Activated CD4-positive, CD25-positive, alpha-beta regulatory T cell treated with anti-CD3 and anti-CD28 coated beads, Interleukin-2, amount 50 U/mL, for 24 hours (primary cell): ENCODE measurements around the gene FAH.

ENCODE experiments used
- ATAC-seq, 2 donors: fragments of 150-1000 bp; cut with Tn5 transposase; one replicate each; pipeline ENCODE4 v1.10.0; 2021; ENCODE audit warnings: mild to moderate bottlenecking in 1 of 2, moderate library complexity in 1 of 2

FAH gene

DNA sequence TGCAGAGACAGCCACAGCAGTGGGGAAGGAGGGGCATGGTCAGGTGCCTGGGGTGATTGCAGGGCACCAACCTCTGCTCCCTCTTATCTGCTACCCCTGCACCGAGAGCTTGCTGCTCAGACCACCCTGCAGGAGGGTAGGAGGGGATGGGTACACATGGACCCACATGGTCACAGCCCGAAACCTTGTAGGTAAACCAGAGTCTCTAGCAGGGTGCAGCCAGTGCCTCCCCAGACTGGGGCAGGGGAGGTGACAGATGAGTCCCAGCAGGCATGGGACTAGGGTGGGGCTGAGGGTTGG lies 49.2 kb downstream of the FAH start:
- no peak for ATAC-seq

DNA sequence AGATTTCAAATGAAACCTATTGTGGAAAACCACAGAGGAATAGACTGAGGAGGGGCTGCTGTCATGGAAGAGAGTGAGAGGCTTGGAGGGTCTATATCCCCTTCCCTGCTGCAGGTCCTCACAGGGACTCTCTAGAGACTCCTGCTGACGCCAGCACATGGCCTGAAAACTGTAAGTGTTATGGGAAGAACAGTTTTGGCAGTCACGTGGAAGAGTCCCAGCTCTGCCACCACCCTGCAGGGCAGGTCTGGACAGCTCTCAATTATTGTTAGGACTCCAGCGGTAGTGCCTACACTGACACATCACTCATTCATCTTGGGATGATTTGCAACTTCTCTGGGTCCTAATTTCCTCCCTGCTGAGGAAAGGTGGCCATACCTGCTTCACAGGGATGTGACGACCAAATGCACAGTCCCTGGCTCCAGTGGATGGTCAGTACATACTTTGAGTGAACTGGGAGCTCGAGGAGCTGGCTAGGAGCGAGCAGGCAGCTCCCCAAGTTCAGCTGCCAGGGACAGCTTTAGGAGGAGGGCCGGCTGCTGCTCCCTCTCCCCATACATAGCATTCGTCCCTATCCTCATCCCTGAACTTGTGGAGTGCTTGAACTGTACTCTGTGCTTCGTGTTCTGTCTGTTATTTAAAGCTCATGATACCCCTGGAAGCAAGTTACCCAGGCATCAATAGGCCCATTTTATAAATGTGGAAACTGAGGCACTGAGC lies 50.0 kb downstream of the FAH start:
- no peak for ATAC-seq

DNA sequence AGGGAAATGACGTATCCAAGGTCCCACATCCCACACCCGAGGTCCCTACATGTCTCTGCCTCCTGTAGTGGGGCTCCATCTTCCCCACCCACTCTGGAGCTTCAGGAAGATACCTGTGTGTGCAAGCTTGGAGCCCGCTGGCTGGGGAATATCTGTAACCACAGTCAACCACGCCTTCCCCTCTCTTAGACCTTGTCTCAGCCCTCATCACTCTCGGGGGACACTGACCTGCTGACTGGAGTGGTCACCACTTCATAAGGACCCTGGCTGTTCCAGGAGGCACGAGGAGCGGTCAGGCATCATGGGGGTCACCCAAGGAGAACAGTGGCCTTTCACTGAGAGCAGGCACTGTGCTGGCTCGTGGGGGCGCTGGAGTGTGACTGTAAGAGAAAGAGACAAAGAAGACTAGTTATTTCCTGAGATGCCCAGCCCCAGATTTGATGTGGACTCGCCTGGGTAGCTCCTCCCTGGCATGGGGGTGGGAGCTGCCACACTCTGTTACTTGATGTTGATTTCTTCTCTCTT lies 50.6 kb downstream of the FAH start:
- ATAC-seq, result no peak

DNA sequence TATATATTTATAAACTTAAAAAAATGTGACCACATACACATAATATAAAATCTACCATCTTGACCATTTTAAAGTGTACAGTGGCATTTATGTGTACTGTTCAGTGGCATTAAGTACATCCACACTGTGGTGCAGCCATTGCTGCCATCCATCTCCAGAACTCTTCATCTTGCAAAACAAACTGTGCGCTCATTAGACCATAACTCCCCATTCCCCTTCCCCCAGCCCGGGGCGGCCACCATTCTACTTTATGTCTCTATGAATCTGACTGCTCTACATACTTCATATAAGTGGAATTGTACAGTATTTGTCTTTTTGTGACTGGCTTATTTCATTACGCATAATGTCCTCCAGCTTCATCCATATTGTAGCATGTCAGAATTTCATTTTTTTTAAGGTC lies 51.4 kb downstream of the FAH start:
- no peak for ATAC-seq

DNA sequence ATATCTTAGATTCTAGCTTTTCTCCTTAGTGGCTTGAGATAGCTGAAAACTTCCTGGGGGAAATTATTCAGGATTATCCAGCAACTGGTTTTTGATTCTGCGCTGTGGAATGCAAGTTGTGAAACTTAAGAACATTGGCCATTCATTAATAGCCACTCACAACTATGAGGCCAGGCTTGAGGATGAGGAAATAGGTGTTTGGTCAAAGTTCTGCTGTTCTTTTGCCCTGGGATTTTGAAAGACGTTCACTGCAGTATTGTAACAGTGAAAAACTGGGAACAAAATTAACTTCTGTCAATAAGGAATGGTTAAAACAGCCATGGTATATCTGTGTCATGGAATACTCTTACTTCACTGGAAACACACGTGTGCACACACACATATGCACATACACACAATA lies 55.1 kb downstream of the FAH start:
- no peak for ATAC-seq

DNA sequence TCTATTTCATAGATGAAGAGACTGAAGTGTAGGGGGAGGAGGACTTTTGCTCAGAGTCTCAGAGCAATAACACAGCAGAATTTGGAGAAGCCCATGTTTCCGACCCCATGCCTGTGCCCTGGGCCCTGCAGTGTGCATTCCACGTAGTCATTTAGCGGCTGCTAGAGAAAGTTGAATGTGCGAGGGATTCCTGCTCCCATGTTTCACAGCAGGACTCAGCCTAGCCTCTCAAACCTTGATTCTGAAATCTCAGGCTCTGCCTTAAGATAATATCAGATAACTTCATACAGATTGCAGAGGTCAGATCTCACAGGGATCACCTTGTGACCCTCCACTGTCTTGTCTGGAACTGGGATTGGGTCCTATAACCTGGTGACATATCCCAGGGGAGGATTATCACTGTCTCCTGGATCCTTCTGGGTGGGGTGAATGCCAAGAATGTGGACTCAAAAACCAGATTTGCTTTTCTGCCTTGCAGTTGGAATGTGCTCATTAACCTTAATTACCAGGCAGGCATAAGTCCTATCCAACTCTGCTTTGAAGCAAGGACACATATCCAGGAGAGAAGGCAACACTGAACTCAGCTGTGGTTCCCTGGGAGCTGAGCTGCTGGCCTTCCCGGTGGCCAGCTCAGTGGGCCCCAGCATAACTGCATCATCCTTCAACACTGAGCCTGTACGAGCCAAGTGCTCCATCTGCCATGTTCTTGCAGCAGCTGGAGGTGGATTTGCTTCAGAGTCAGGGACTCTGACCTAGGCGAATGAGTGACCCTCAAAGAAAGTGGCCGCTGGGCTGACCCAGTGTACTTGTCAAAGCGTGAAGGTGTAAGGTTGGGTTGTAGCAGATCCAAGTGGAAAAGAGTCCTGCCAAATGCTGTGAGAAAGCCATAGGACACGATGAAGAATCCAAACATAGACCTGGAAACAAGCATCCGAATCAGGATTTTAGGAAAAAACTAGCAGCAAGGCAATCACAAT lies 56.2 kb downstream of the FAH start:
- ATAC-seq, result no peak

DNA sequence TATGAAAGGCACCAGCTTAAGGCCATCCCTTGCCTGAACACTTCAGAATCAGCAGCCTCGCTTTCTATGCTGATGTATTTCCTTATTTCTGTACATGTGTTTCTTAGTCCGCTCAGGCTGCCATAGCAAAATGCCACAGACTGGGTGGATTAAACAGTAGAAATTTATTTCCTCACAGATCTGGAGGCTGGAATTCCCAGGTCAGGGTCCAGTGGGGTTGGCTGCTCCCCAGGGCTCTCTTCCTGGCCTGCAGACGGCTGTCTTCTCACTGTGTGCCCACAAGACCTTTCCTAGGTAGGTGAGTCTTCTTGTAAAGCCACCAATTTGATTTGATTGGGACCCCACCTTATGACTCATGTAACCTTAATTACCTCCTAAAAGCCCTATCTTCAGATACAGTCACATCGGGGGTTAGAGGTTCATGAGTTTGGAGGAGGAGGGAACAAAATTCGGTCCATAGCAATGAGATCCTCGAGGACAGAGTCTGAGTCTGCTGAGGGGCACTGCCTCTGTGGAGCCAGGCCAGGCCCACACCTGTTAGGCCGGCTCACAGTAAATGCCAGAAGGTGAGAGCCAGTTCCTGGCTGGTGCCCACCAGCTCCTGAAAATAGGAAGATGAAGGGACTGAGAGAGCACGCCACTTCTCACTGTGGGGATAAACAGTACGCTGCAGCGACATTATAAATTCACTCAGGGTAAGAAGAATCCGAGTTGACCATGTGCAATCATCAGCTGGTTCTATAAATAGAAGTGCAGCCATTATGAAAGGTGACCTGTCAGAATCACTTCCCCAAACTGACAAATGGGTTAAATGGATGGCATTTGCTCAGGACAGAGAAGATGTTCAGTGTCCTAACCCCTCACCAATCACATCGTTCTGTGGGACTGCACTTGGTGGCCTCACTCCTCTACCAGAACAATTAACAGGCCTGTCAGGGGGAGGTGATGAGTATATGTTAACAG lies 58.1 kb downstream of the FAH start:
- ATAC-seq, result no peak

DNA sequence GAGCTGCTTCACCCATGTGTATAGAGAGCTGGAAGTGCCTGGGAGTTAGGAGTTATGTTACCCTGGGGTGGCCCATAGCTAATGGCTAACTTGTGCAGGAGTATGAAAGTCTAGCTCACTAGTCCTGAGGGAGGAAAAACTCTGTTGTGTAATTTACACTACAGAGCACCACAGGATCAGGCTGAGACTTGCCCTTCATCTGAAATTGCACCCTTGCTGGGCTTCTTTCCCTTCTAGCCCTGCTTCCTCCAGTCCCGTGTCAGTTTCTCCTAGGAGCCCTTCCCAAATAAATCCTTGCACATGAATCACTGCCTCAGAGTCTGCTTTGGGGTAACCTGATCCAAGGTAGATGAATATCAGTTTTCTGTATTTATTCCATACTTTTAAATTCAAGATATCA lies 59.2 kb downstream of the FAH start:
- no peak for ATAC-seq

DNA sequence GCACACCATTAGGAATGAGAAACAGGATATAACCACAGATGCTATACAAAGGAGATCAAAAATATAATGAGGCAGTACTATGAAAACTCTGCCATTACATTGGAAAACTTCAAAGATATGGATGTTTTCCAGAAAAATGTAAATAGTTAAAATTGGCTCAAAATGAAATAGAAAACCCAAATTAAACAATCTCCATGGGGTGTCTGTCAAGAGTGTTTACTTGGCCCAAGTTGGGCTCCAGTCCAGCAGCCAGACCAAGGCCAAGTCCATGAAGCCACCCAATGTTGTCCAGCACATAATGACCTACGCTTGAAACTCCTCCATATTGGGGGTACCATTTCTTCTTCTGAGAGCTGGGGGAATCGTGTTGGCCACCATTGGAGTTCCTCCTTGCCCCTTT lies 62.1 kb downstream of the FAH start:
- no peak for ATAC-seq

DNA sequence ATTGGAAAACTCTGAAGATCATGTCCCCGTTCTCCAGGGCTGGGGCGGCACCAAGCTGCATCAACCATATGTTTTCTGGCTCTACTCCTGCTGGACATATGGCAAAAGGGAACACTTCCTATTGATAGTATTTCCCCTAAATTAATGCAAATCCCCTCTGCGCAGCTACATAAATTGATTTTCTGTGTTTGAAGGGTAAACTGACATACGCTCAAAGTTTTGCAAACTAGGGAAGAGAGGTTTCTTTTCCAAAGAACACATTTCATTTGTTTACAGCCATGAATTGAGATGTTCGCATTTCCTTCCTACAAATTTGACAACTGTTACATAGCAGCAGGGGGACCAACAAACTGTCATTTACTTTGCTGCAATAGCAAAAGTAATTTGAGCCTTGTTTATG lies 63.3 kb downstream of the FAH start:
- ATAC-seq, result no peak

DNA sequence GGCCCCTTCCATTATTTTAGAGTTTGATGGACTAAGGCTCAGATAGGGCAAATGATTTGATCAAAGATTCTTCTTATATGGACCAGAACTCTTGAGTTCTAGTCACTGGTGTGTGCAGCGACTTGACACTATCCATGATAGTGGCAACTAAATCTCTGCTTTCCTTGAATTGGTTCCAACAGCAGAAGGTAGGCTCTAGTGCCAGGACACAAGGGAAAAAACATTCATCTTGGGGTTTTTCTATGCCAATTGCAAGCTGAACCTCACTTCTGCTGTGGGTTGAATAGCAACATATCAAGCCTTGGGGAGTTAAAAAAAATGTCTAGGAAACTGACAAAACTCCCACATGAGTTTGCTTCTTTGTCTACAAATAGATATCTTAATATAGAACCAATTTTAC lies 64.1 kb downstream of the FAH start:
- no peak for ATAC-seq

DNA sequence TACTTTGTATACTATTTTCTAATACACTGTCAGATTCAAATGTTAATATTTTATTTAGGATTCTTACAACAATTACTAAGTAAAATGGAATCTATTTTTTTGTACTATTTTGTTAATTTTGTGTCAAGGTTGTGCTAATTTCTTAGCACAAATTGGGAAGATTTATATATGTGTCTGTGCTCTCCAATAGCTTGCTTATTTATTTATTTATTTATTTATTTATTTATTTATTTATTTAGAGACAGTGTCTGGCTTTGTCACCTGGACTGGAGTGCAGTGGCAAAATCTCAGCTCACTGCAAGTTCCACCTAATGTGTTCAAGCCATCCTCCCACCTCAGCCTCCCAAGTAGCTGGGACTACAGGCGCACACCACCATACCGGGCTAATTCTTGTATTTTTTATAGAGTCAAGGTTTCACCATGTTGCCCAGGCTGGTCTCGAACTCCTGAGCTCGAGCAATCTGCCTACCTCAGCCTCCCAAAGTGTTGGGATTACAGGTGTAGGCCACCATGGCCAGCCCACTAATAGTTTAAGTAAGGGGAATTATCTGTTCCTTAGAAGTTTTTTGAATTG lies 64.6 kb downstream of the FAH start:
- ATAC-seq, result no peak

DNA sequence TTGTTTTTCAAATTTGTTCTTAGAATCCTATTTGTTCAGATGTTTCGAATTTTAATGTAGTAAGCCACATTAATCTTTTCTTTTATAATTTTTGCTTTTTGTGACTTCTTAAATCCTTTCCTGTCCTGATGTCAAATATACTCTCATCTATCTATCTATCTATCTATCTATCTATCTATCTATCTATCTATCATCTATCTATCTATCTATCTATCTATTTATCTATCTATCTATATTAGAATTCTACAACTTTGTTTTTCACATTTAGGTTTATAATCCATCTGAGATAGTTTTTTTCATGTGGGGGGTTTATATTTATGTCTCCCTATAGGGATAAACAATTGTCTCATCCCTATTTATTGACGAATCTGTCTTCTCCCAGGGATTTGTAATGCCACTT lies 67.2 kb downstream of the FAH start:
- ATAC-seq, result no peak

DNA sequence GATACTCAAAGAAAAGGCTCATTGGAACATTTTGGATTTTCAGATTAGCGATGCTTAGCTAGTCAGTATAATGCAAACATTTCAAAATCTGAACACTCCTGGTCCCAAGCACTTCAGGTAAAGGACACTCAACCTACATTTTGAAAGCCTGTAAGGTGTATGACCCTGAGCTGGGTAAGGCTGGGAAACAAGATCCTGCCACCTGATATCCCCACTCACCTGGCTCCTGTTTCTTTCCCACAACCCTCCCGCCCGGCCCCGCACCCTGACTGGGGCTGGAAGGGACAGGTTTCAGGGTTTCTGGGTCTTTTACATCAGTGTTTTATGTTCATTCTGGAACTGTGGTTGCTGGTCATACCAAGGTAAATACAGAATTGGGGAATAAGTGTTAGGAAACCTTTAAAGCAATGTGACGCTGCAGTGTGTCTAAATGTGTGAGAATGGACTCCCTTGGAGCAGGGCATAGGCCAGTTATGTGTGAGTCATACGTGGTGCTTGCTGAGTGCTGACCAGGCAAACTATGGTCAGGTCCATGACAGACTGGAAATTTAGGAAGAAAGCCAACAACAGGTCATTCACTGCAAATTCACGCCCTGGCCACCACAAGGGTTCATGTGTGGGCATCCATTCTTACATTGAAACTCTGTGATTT lies 76.3 kb downstream of the FAH start:
- no peak for ATAC-seq

DNA sequence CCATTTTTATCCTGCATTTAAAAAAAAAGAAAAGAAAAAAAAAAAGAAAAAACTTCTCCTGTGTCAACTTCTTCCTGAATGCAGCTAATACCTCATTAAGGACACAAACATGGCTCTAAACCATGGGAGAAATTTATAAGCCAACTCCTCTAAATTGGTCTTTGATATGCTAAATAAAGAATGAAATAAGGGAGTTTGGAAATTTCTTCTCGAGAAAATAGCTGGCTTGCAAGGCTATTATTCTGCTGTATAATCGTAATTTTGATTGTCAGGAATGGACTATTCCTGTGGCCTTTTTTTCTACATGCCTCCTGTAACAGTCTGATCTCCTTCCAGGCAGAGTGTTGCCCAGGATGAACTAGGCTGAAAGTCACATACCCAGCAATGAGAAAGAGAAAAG lies 78.6 kb downstream of the FAH start:
- no peak for ATAC-seq

DNA sequence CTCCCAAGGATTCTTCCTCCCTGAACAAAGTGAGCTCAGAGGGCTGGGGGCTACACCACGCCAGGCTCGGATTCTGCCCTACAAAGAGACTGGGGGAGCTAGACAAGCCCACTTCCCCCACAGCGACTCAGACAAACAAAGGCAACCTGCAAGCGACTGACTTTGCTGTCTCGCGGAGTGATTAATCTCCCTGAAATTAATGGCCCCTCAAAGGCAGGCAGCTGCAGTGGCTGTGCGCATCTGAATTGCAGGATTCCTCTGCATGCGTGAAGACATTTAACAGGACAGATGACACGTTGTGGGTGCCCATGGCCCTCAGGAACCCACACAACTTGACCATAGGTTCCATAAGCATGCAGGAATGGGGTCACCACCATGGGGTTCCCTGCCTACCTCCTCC lies 80.8 kb downstream of the FAH start:
- no peak for ATAC-seq

DNA sequence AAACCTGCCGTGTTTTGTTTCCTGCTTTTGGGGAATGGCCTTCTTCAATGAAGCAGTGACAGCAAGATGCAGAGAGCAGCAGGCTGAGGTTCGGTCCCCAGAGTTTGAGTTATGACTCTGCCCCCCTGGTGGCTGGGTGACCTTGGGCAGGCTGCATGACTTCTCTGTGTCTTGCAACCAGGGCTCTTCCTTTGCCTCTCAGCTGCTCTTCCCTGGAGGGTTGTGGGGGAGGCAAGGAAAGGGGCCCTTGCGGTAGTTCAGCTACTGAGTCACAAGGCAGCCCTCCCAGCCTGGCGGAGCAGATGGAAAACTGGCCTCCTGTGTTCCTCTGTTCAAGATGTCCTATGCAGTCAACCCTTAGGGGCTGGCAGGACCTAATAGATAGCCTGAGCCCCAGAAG lies 82.1 kb downstream of the FAH start:
- no peak for ATAC-seq
